Stimulated activated CD4-positive, alpha-beta T cell treated with anti-CD3 and anti-CD28 coated beads, TNF-alpha, amount 100 ng/mL, for 48 hours (primary cell): ENCODE data around the gene DGKZ.
"Not testable (repeated sequence)": the region's sequence is repeated elsewhere in the genome, so short reads cannot be mapped to it uniquely, and the experiment has no call there.

Experiments used
- DNase-seq, 3 donors: peaks; one replicate each; pipeline ENCODE4 v3.0.0-alpha.2; 2020; ENCODE audit warnings: low read depth in 3 of 3

DGKZ gene, protein sequence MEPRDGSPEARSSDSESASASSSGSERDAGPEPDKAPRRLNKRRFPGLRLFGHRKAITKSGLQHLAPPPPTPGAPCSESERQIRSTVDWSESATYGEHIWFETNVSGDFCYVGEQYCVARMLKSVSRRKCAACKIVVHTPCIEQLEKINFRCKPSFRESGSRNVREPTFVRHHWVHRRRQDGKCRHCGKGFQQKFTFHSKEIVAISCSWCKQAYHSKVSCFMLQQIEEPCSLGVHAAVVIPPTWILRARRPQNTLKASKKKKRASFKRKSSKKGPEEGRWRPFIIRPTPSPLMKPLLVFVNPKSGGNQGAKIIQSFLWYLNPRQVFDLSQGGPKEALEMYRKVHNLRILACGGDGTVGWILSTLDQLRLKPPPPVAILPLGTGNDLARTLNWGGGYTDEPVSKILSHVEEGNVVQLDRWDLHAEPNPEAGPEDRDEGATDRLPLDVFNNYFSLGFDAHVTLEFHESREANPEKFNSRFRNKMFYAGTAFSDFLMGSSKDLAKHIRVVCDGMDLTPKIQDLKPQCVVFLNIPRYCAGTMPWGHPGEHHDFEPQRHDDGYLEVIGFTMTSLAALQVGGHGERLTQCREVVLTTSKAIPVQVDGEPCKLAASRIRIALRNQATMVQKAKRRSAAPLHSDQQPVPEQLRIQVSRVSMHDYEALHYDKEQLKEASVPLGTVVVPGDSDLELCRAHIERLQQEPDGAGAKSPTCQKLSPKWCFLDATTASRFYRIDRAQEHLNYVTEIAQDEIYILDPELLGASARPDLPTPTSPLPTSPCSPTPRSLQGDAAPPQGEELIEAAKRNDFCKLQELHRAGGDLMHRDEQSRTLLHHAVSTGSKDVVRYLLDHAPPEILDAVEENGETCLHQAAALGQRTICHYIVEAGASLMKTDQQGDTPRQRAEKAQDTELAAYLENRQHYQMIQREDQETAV

DNA sequence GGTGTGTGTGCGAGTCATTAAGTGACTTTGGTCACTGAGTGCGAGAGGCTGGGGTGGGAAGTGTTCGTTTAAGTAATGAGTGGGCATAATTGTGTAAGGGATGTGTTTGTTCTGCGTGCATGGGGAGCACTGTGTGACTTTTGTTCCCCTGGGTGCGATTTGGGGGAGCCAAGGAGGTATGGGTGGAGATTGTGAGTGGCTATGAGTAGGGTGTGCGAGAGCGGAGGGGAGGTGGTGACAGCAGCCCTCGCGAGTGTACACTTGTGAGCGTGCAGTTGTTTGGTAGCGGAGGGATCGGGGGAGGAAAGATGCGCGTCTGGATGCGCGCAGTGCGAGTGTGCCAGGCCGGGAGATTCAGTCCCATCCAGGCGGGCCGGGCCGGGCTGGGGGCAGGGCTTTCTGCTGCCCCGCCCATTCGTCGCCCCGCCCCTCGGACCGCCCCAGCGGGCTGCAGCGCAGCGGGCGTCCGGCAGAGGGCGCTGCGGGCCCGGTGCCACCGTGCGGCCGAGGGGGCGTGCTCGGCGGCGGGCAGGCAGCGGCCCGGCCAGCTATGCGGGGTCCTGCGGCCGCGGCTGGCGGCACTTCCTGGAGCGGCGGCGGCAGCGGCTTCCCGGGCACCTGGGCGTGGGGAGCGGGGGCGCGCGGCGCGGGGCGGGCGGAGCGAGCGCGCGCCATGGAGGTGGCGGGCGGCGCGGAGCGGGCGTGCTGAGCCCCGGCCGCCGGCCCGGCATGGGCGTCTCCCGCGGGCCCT, at the start of gene DGKZ:
Gene DGKZ, plus strand, starts transcription at position 578 of the 751 bp plus-strand sequence. CDS start 197 bp downstream, outside the sequence.
- peak; percentile 78 to 81 (median 80) for DNase-seq

DNA sequence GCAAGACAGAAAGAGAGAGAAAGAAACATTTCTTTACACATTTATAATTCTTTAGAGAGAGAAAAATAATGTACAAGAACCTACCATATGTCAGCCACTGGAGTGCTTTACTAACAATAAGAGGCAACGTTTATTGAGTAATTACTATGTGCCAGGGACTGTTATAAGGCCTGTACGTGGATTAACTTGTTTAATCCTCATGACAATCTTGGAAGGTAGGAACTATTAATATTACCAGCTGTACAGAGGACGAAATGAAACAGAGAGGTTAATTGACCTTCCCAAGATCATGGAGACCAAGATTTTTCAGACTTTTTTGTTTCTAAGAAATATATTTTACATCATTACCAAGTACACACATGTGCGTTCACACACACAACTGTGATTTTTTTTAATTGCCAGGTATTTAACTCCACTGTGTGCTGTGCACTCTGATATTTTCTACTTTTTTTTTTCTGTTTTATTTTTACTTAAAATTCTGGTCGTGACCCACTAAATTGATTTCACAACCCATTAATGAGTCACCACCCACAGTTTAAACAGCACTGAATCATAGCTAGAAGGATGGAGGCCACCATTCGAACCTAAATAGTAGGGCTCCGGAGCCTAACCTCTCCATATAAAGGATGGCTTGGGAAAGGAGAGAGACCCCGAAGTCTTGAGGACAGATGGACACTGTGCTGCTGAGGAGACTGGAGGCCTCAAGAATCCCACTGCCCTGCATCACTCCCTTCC, 48.4 kb upstream of the DGKZ start:
- no peak for DNase-seq

- no peak for DNase-seq
Measured at GRCh38 chr11:46299451-46299961, 47.8 kb upstream of the DGKZ start.

DNA sequence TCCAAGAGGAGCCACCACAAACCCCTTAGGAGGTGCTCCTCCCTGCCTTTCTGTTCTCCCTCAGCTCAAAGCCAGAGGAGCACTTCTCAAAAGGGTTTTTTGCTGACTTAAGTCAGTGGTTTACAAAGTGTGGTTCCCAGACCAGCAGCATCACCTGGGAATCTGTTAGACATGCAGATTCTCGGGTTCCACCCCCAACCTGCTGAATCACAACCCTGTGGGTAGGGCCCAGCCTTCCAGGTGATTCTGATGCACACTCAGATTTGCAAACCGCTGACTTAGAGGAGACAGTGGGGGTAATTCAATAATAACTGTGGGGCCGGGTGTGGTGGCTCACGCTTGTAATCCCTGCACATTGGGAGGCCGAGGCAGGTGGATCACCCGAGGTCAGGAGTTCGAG, 47.0 kb upstream of the DGKZ start:
- DNase-seq = no peak

DNA sequence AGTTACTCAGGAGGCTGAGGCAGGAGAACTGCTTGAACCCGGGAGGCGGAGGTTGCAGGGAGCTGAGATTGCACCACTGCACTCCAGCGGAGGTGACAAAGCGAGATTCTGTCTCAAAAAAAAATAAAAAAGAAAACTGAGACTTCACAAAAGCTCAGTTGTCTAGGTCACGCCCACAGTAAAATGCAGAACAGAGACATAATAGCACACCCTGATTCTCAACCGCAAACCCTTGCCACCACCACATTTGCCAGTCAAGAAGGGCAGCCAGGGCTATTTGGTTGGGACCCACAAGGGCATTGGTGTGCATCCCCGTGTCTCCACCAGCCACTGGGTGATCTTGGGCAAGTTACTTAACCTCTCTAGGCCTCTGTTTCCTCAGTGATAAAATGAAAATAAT, 44.4 kb upstream of the DGKZ start:
- DNase-seq = no peak

- DNase-seq = not testable (repeated sequence)
Measured at GRCh38 chr11:46304036-46304435, 43.2 kb upstream of the DGKZ start.

DNA sequence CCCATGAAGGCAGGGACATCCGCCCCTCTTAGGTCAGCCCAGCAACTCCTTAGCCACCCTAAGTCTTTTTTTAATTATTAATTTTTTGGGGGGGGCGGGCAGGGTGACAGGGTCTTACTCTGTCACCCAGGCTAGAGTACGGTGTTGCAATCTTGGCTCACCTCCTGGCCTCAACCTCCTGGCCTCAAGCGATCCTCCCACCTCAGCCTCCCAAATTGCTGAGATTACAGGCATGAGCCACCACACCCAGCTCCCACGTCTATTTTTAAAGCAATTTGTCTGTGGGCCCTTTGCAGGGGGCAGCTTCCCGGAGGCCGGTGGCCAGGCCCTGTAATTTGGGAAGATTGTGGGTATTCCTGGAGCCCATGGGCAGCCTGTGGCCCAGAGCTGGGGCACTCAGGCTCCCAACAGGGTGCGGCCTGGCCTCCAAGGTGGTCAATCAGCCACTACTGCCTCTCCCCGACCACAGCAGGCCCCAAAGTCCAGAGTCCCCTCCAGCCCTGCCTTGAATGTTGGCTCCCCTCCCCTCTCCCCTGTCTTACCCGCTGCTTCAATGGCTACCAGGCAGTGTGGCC, 42.6 kb upstream of the DGKZ start:
- no peak for DNase-seq

GRCh38 chr11:46305295-46305694, 42.0 kb upstream of the DGKZ start:
- no peak for DNase-seq

GRCh38 chr11:46306296-46306853, 40.9 kb upstream of the DGKZ start:
- no peak for DNase-seq

GRCh38 chr11:46307369-46307768, 39.9 kb upstream of the DGKZ start:
- DNase-seq = no peak

DNA sequence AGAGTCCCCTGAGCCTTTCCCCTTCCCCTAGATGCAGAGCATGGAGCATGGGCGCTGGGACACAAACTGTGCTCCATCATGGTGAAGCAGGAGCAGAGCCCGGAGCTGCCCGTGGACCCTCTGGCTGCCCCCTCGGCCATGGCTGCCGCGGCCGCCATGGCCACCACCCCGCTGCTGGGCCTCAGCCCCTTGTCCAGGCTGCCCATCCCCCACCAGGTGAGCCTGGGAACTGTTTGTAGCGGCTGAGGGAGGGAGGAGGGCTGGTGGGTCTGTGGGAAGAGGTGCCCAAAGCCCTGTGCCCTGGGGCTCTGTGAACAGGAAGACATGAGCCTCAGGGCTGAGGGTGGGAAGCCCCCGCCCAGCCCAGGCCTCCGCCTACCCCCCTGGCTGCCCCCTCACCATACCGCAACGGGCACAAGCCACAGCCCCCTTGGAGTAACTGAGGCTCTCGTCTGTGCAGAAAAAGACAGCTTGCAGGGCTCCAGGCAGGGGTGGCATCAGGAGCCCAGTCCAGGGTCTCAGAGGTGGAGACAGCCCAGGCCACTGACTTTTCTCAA, 39.4 kb upstream of the DGKZ start:
- DNase-seq = no peak

DNA sequence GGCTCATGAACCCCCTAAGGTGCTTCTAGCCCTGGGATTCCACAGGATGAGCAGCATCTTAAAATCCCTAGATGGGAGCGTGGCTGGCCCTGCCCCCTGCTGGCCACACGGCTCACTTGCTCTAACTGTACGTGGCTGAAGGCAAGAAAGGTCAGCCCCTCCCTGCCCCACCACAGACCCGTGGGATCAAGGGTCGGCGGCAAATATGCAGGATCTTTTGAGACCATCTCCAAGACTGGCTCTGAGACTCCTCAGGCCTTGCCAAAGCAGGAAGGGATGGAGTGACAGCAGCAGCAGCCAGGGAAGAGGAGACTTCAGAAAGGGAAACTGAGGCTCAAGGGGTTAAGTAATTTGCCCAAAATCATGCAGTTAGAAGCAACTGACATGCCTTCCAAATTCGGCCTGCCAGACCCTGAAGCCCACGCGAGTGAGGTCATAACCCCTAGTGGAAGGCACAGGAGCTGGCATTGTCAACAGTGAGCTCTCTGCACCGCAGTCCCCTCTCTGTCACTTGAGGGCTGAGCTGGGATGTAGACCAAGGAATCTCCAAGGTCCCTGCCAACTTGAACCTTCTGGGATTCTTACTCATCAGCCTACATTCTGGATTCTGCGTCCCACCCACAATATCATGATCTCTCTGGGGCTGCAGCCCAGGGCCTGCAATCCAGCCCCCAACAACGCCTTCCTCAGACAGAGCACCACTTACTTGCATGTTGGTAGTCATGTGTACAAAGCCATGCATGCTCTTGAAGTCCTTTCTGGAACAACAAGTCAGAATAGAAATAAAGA, 38.4 kb upstream of the DGKZ start:
- peak; percentile 35 to 66 (median 51) for DNase-seq

DNA sequence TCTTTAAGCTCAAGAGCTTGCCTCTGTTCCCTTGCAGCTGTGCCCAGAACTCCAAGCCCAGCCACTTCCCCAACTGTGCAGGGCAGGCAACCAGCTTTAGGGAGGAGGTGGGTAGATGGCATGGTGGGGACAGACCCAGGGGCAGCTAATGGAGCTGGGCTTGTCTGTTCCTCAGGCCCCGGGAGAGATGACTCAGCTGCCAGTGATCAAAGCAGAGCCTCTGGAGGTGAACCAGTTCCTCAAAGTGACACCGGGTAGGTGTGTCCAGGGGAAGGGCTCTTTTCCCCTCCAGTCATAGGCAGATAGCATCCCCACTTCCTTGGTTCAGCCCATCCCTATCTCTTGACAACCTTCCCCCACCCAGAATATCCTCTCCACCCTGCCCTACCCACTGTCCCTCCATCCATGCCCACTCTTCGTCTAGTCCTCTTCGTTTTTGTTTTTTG, 37.4 kb upstream of the DGKZ start:
- DNase-seq = no peak

GRCh38 chr11:46315033-46315738, 32.1 kb upstream of the DGKZ start:
- peak; percentile 59 to 68 (median 63) for DNase-seq

GRCh38 chr11:46315783-46316563, 31.3 kb upstream of the DGKZ start:
- DNase-seq = no peak

DNA sequence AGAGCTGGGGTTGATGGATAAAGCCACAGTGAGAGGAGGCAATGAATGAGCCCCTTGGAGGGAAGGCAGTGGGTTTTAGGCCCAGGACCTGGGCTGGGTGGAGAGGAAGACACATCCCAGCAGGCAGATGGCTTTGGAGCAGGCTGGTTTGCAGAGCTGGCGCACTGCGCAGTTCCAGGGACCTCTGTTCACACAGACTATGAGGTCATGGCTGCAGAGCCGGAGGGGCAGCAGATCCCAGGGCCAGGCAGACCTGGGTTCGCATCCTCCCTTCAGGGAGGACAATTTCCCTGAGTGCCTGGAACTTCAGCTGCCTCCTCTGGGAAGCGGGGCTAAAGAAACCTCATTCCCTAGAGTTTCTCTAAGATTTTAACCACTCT, 28.2 kb upstream of the DGKZ start:
- DNase-seq = no peak

DNA sequence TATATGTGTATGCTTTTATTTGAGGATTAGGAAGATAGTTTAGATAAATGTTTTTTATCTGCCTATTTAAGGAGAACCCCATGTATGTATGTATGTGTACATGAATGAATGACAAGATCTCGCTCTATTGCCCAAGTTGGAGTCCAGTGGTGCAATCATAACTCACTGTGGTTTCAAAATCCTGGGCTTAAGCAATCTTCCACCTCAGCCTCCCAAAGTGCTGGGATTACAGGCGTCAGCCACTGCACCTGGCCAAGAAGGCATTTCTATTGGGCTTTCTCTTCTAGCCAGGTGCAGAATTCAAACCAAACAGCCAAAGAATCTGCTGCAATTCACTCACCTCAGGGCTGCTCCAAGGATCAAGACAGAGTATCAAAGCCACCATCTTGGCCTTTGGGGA, 25.5 kb upstream of the DGKZ start:
- DNase-seq = no peak

DNA sequence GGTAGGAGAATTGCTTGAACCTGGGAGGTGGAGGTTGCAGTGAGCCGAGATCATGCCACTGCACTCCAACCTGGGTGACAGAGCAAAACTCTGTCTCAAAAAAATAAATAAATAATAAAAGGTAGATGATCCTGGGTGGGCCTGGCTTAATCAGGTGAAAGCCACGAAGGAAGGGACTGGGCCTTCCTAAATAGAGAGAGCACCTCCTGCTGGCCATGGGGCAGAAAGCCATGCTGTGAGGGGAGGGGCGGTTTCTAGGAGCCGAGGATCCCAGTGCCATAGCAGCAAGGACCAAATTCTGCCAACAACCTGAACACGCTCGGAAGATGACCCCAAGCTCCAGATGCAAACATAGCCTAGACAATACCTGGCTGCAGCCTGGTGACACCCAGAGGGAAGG, 24.5 kb upstream of the DGKZ start:
- DNase-seq = peak in 1 of 3 donors; percentile 40
